ENCODE measurements around the gene NUDT21.

The NUDT21 gene

GRCh38 chr16:56413381-56413780, 37.8 kb downstream of the NUDT21 start:
- H3F3A ChIP-seq (ENCODE audit: low read depth), result no peaks in the 10 kb centered on the region
- H3K4me3 ChIP-seq (ENCODE audit: low read length, poor library complexity, severe bottlenecking), result no peak overlapping the region
- peaks cover 33% of the 10 kb centered on the region for H3K79me2 ChIP-seq (ENCODE audit: insufficient read depth, low read length)
- no peak overlapping the region for H2AFZ ChIP-seq (ENCODE audit: low read length)
- H3K4me2 ChIP-seq (ENCODE audit: low read depth, low read length, poor library complexity, severe bottlenecking), result no peak overlapping the region
- H3K36me3 ChIP-seq (ENCODE audit: insufficient read depth, low read length), result peaks cover 47% of the 10 kb centered on the region
- H3K9me3 ChIP-seq (ENCODE audit: insufficient read depth, low read depth, low read length), result no peaks in the 10 kb centered on the region
- no peaks in the 10 kb centered on the region for H3K27me3 ChIP-seq (ENCODE audit: insufficient read depth, low read length, poor library complexity, severe bottlenecking)
- H3K9ac ChIP-seq (ENCODE audit: low read depth, low read length, poor library complexity, severe bottlenecking), result no peak overlapping the region
- TF ChIP-seq EZH2phosphoT487 (IDR thresholded peaks at IDR 0.05; ENCODE audit: borderline replicate concordance) (no peak), CTCF (conservative IDR thresholded peaks at IDR 0.05; ENCODE audit: low read length) (no peak)
- peaks cover 6% of the 10 kb centered on the region for H3K4me1 ChIP-seq (ENCODE audit: insufficient read depth, low read length, poor library complexity, severe bottlenecking)
- peaks cover 19% of the 10 kb centered on the region for H4K20me1 ChIP-seq (ENCODE audit: insufficient read depth, low read length, poor library complexity, severe bottlenecking)
- H3K9me2 ChIP-seq (replicated peaks; ENCODE audit: low read depth, low read length), result no peaks in the 10 kb centered on the region

- Histone ChIP-seq H4K20me1 (ENCODE audit: insufficient read depth, low read length, poor library complexity, severe bottlenecking) (peaks cover 11% of the 10 kb centered on the region), H3K9ac (ENCODE audit: low read depth, low read length, poor library complexity, severe bottlenecking) (no peak overlapping the region), H3K9me3 (ENCODE audit: insufficient read depth, low read depth, low read length) (no peaks in the 10 kb centered on the region), H3K4me1 (ENCODE audit: insufficient read depth, low read length, poor library complexity, severe bottlenecking) (peaks cover 6% of the 10 kb centered on the region), H3K4me2 (ENCODE audit: low read depth, low read length, poor library complexity, severe bottlenecking) (no peak overlapping the region), H3K4me3 (ENCODE audit: low read length, poor library complexity, severe bottlenecking) (no peak overlapping the region), H3K27me3 (ENCODE audit: insufficient read depth, low read length, poor library complexity, severe bottlenecking) (no peaks in the 10 kb centered on the region), H3K79me2 (ENCODE audit: insufficient read depth, low read length) (peaks cover 18% of the 10 kb centered on the region), H3K9me2 (replicated peaks; ENCODE audit: low read depth, low read length) (no peaks in the 10 kb centered on the region), H3K36me3 (ENCODE audit: insufficient read depth, low read length) (peaks cover 60% of the 10 kb centered on the region), H2AFZ (ENCODE audit: low read length) (no peak overlapping the region), H3F3A (ENCODE audit: low read depth) (no peaks in the 10 kb centered on the region)
- TF ChIP-seq EZH2phosphoT487 (IDR thresholded peaks at IDR 0.05; ENCODE audit: borderline replicate concordance) (no peak), CTCF (conservative IDR thresholded peaks at IDR 0.05; ENCODE audit: low read length) (no peak; the same call in 1 of the 2 replicates)
Measured at GRCh38 chr16:56411624-56412023, 39.5 kb downstream of the NUDT21 start.

GRCh38 chr16:56411123-56411522, 40.0 kb downstream of the NUDT21 start:
- no peak overlapping the region for H3K4me2 ChIP-seq (ENCODE audit: low read depth, low read length, poor library complexity, severe bottlenecking)
- H3K27me3 ChIP-seq (ENCODE audit: insufficient read depth, low read length, poor library complexity, severe bottlenecking), result no peaks in the 10 kb centered on the region
- H4K20me1 ChIP-seq (ENCODE audit: insufficient read depth, low read length, poor library complexity, severe bottlenecking), result peaks cover 10% of the 10 kb centered on the region
- peaks cover 60% of the 10 kb centered on the region for H3K36me3 ChIP-seq (ENCODE audit: insufficient read depth, low read length)
- no peak overlapping the region for H3K9ac ChIP-seq (ENCODE audit: low read depth, low read length, poor library complexity, severe bottlenecking)
- H3K4me1 ChIP-seq (ENCODE audit: insufficient read depth, low read length, poor library complexity, severe bottlenecking), result peaks cover 6% of the 10 kb centered on the region
- H3K4me3 ChIP-seq (ENCODE audit: low read length, poor library complexity, severe bottlenecking), result no peak overlapping the region
- no peaks in the 10 kb centered on the region for H3K9me3 ChIP-seq (ENCODE audit: insufficient read depth, low read depth, low read length)
- H3F3A ChIP-seq (ENCODE audit: low read depth), result no peaks in the 10 kb centered on the region
- TF ChIP-seq CTCF (conservative IDR thresholded peaks at IDR 0.05; ENCODE audit: low read length) (no peak), EZH2phosphoT487 (IDR thresholded peaks at IDR 0.05; ENCODE audit: borderline replicate concordance) (no peak)
- peaks cover 15% of the 10 kb centered on the region for H3K79me2 ChIP-seq (ENCODE audit: insufficient read depth, low read length)
- H3K9me2 ChIP-seq (replicated peaks; ENCODE audit: low read depth, low read length), result no peaks in the 10 kb centered on the region
- H2AFZ ChIP-seq (ENCODE audit: low read length), result no peak overlapping the region

Measured in Loucy (cell line).